ENCODE measurements around the gene CREG2. TPM values are rescaled to one million over a fixed set of nuclear protein-coding genes. Genes with fewer than 3 reads are reported as not detected.
A peak's percentile ranks its signal among the peaks of the same experiment; 100 is the strongest.
"Not testable (repeated sequence)": the region's sequence is repeated elsewhere in the genome, so short reads cannot be mapped to it uniquely, and the experiment has no call there.

Gene CREG2
- total and polyA plus RNA-seq, 2 donors (not counting 1 experiment from before 2014, with no cell fraction given), result 0.08 to 0.50 TPM

- TF ChIP-seq CTCF (conservative IDR thresholded peaks at IDR 0.05 in 1 of 2, IDR thresholded peaks at IDR 0.05 in 1 of 2; ENCODE audit: low read depth in 1 of 2, low read length in 2 of 2) (no peak), EZH2 (IDR thresholded peaks at IDR 0.05; ENCODE audit: low read length, missing control alignments) (no peak)
- peaks cover 9% of the 10 kb centered on the region for H3K4me1 ChIP-seq (ENCODE audit: control insufficient read depth, extremely low read depth, insufficient read depth, low read length)
- no peaks in the 10 kb centered on the region for H3K9me3 ChIP-seq (ENCODE audit: control insufficient read depth, insufficient read depth, low read depth, low read length)
- H3K4me2 ChIP-seq (ENCODE audit: extremely low read depth, insufficient read depth, low read length), result no peak overlapping the region
- H3K36me3 ChIP-seq (ENCODE audit: control insufficient read depth, insufficient read depth, low read length), result no peaks in the 10 kb centered on the region
- H3K79me2 ChIP-seq (ENCODE audit: control insufficient read depth, insufficient read depth, low read length), result no peaks in the 10 kb centered on the region
- no peaks in the 10 kb centered on the region for H4K20me1 ChIP-seq (ENCODE audit: control insufficient read depth, extremely low read depth, insufficient read depth, low read length)
- no peaks in the 10 kb centered on the region for H3K27me3 ChIP-seq (ENCODE audit: control insufficient read depth, insufficient read depth, low read length)
- H3K9ac ChIP-seq (ENCODE audit: insufficient read depth, low read length), result no peak overlapping the region
- no peak for DNase-seq (ENCODE audit: low read depth in 2 of 2)
- peak overlapping the region; percentile 47 for H3K27ac ChIP-seq (ENCODE audit: insufficient read depth, low read length)
- H3K4me3 ChIP-seq (replicated peaks in 1 of 4; ENCODE audit: control extremely low read depth in 1 of 4, insufficient read depth in 1 of 4, low read depth in 3 of 4, low read length in 4 of 4), result no peak overlapping the region
- peak overlapping the region; percentile 96 for H2AFZ ChIP-seq (ENCODE audit: low read length)
Measured at GRCh38 chr2:101327863-101328394, 59.4 kb downstream of the CREG2 start.

GRCh38 chr2:101325425-101325824, 61.9 kb downstream of the CREG2 start:
- Histone ChIP-seq H3K4me3 (replicated peaks in 1 of 4; ENCODE audit: control extremely low read depth in 1 of 4, insufficient read depth in 1 of 4, low read depth in 3 of 4, low read length in 4 of 4) (no peak overlapping the region), H3K4me2 (ENCODE audit: extremely low read depth, insufficient read depth, low read length) (no peak overlapping the region), H3K27me3 (ENCODE audit: control insufficient read depth, insufficient read depth, low read length) (no peaks in the 10 kb centered on the region), H3K36me3 (ENCODE audit: control insufficient read depth, insufficient read depth, low read length) (no peaks in the 10 kb centered on the region), H3K79me2 (ENCODE audit: control insufficient read depth, insufficient read depth, low read length) (no peaks in the 10 kb centered on the region), H2AFZ (ENCODE audit: low read length) (no peak overlapping the region), H3K4me1 (ENCODE audit: control insufficient read depth, extremely low read depth, insufficient read depth, low read length) (peaks cover 9% of the 10 kb centered on the region), H3K9ac (ENCODE audit: insufficient read depth, low read length) (no peak overlapping the region), H3K27ac (ENCODE audit: insufficient read depth, low read length) (no peak overlapping the region), H3K9me3 (ENCODE audit: control insufficient read depth, insufficient read depth, low read depth, low read length) (no peaks in the 10 kb centered on the region), H4K20me1 (ENCODE audit: control insufficient read depth, extremely low read depth, insufficient read depth, low read length) (no peaks in the 10 kb centered on the region)
- TF ChIP-seq EZH2 (IDR thresholded peaks at IDR 0.05; ENCODE audit: low read length, missing control alignments) (no peak), CTCF (conservative IDR thresholded peaks at IDR 0.05 in 1 of 2, IDR thresholded peaks at IDR 0.05 in 1 of 2; ENCODE audit: low read depth in 1 of 2, low read length in 2 of 2) (no peak)
- DNase-seq (ENCODE audit: low read depth in 2 of 2), result no peak

GRCh38 chr2:101316568-101316967, 70.7 kb downstream of the CREG2 start:
- H3K4me1 ChIP-seq (ENCODE audit: control insufficient read depth, extremely low read depth, insufficient read depth, low read length); H3K4me2 ChIP-seq (ENCODE audit: extremely low read depth, insufficient read depth, low read length); H3K9me3 ChIP-seq (ENCODE audit: control insufficient read depth, insufficient read depth, low read depth, low read length); H3K79me2 ChIP-seq (ENCODE audit: control insufficient read depth, insufficient read depth, low read length); H3K27ac ChIP-seq (ENCODE audit: insufficient read depth, low read length); DNase-seq (ENCODE audit: low read depth in 2 of 2); H4K20me1 ChIP-seq (ENCODE audit: control insufficient read depth, extremely low read depth, insufficient read depth, low read length); H3K9ac ChIP-seq (ENCODE audit: insufficient read depth, low read length); H3K27me3 ChIP-seq (ENCODE audit: control insufficient read depth, insufficient read depth, low read length); H3K4me3 ChIP-seq (replicated peaks in 1 of 4; ENCODE audit: control extremely low read depth in 1 of 4, insufficient read depth in 1 of 4, low read depth in 3 of 4, low read length in 4 of 4); H3K36me3 ChIP-seq (ENCODE audit: control insufficient read depth, insufficient read depth, low read length); H2AFZ ChIP-seq (ENCODE audit: low read length): not testable (repeated sequence)

All from fibroblast of lung (primary cell).